Thyroid gland (tissue), 4 donors: Measurements from ENCODE around the gene PYGM. TPM values are rescaled to one million over a fixed set of nuclear protein-coding genes. Genes with fewer than 3 reads are reported as not detected.

Experiments used
- DNase-seq, 2 donors: peaks; one replicate each; pipeline ENCODE4 v3.0.0-alpha.2; 2019
- H3K27ac ChIP-seq, 3 donors: fragments of 200-600 bp; sonication (generic); 1 replicate in 2 of 3; 2 replicates in 1 of 3; pipeline ENCODE4 v1.5.1; 2016 to 2019; ENCODE audit warnings: mild to moderate bottlenecking in 1 of 3, moderate library complexity in 1 of 3
- H3K27me3 ChIP-seq: fragments of 200-600 bp; sonication (generic); one replicate; pipeline ENCODE4 v1.5.1; 2019
- H3K36me3 ChIP-seq, 2 donors: fragments of 200-600 bp; sonication (generic); one replicate each; pipeline ENCODE4 v1.5.1; 2016 to 2019
- H3K4me1 ChIP-seq, 2 donors: fragments of 200-600 bp; sonication (generic); one replicate each; pipeline ENCODE4 v1.5.1; 2017 to 2019
- H3K4me3 ChIP-seq, 3 donors: fragments of 200-600 bp; sonication (generic); replicated peaks in 1 of 3; 1 replicate in 2 of 3; 2 replicates in 1 of 3; pipeline ENCODE4 v1.5.1; 2016; ENCODE audit warnings: mild to moderate bottlenecking in 1 of 3
- H3K9me3 ChIP-seq: fragments of 200-600 bp; sonication (generic); one replicate; pipeline ENCODE4 v1.5.1; 2017
- CTCF ChIP-seq, 6 experiments: fragments of 200-600 bp in 3 of 6; fragments of 450-650 bp in 3 of 6; sonication (generic) in 3 of 6; IDR thresholded peaks; one replicate each; pipeline ENCODE4 v1.5.1; 2016 to 2019; ENCODE audit warnings: antibody characterized with exemption in 6 of 6, mild to moderate bottlenecking in 2 of 6, inconsistent platforms in 1 of 6, moderate library complexity in 1 of 6
- POLR2A ChIP-seq, 2 donors: fragments of 450-650 bp; IDR thresholded peaks; one replicate each; pipeline ENCODE4 v1.6.1; 2017; ENCODE audit warnings: antibody characterized with exemption in 2 of 2, mild to moderate bottlenecking in 2 of 2, moderate library complexity in 1 of 2
- WGBS, 2 donors: methylation state at CpG; one replicate each; pipeline ENCODE4 v1.1.5; 2017; 5-methylcytosine and 5-hydroxymethylcytosine counted together
- intact Hi-C: fragments of 100-400 bp; cut with DNase I; formaldehyde crosslinking; loops from one replicate; pipeline ENCODE4 v1.15.1; 2023
- total RNA-seq, 4 donors: library from RNA; depleted of rRNA; stranded (reverse); fragments of >200 nt; gene quantifications; one replicate each; pipeline ENCODE4 v1.2.3, GENCODE V29; 2016

The PYGM gene
- total RNA-seq, 4 donors from 2014 or later = 4.3 to 14.8 (median 6.7) TPM

- peaks cover 0 to 23% of the 10 kb centered on the region in 2 donors for H3K4me1 ChIP-seq
- no peak for DNase-seq
- 61 to 64% methylated on average over 5 of the region's 5 CpGs for WGBS, 2 donors
- no peak overlapping the region for H3K4me3 ChIP-seq
- intact Hi-C loops = no loop called here
- H3K27ac ChIP-seq = no peak overlapping the region
- H3K9me3 ChIP-seq = no peaks in the 10 kb centered on the region
- peaks cover 10% of the 10 kb centered on the region for H3K27me3 ChIP-seq
- no peak for TF ChIP-seq POLR2A (IDR thresholded peaks at IDR 0.05)
- no peak for TF ChIP-seq CTCF (IDR thresholded peaks at IDR 0.05)
- no peaks in the 10 kb centered on the region for H3K36me3 ChIP-seq
These were observed 44.7 kb downstream of the PYGM start for GRCh38 chr11:64715110-64715509.

- no peak overlapping the region for H3K4me3 ChIP-seq
- no peaks in the 10 kb centered on the region for H3K36me3 ChIP-seq
- no peak overlapping the region for H3K27ac ChIP-seq
- no peaks in the 10 kb centered on the region for H3K9me3 ChIP-seq
- peaks cover 10% of the 10 kb centered on the region for H3K27me3 ChIP-seq
- TF ChIP-seq POLR2A (IDR thresholded peaks at IDR 0.05) (no peak), CTCF (IDR thresholded peaks at IDR 0.05) (no peak)
- intact Hi-C loops = no loop called here
- 49 to 60% methylated on average over 5 of the region's 5 CpGs for WGBS, 2 donors
- H3K4me1 ChIP-seq = peaks cover 0 to 23% of the 10 kb centered on the region in 2 donors
- no peak for DNase-seq
These were observed 45.1 kb downstream of the PYGM start for GRCh38 chr11:64714666-64715065.

- peaks cover 10% of the 10 kb centered on the region for H3K27me3 ChIP-seq
- WGBS, 2 donors = 9 to 15% methylated on average over 22 to 31 of the region's 39 CpGs
- no peaks in the 10 kb centered on the region for H3K9me3 ChIP-seq
- TF ChIP-seq POLR2A (IDR thresholded peaks at IDR 0.05) (no peak), CTCF (IDR thresholded peaks at IDR 0.05) (no peak)
- no peak overlapping the region for H3K27ac ChIP-seq
- no peak overlapping the region for H3K4me3 ChIP-seq
- DNase-seq = no peak
- H3K36me3 ChIP-seq = no peaks in the 10 kb centered on the region
- intact Hi-C loops = no loop called here
- H3K4me1 ChIP-seq = peaks cover 0 to 23% of the 10 kb centered on the region in 2 donors
These were observed 45.9 kb downstream of the PYGM start for GRCh38 chr11:64713781-64714363.

- H3K36me3 ChIP-seq = no peaks in the 10 kb centered on the region
- H3K4me3 ChIP-seq = no peak overlapping the region
- WGBS, 2 donors = 4% methylated on average over 33 of the region's 111 CpGs; no CpG with 5 or more reads in 1 of the 2 donors
- intact Hi-C loops = no loop called here
- DNase-seq = peak; percentile 59 to 63
- TF ChIP-seq CTCF (IDR thresholded peaks at IDR 0.05) (no peak), POLR2A (IDR thresholded peaks at IDR 0.05) (no peak)
- H3K27ac ChIP-seq = no peak overlapping the region
- H3K9me3 ChIP-seq = no peaks in the 10 kb centered on the region
- peaks cover 0 to 23% of the 10 kb centered on the region in 2 donors for H3K4me1 ChIP-seq
- H3K27me3 ChIP-seq = peaks cover 10% of the 10 kb centered on the region
These were observed 46.6 kb downstream of the PYGM start for GRCh38 chr11:64713016-64713707.

- WGBS, 2 donors = 12 to 13% methylated on average over 18 to 40 of the region's 45 CpGs
- peaks cover 10% of the 10 kb centered on the region for H3K27me3 ChIP-seq
- no peaks in the 10 kb centered on the region for H3K36me3 ChIP-seq
- intact Hi-C loops = no loop called here
- H3K4me3 ChIP-seq = no peak overlapping the region
- no peak for DNase-seq
- peaks cover 0 to 23% of the 10 kb centered on the region in 2 donors for H3K4me1 ChIP-seq
- no peak overlapping the region for H3K27ac ChIP-seq
- no peaks in the 10 kb centered on the region for H3K9me3 ChIP-seq
- no peak for TF ChIP-seq POLR2A (IDR thresholded peaks at IDR 0.05)
- no peak for TF ChIP-seq CTCF (IDR thresholded peaks at IDR 0.05)
These were observed 47.3 kb downstream of the PYGM start for GRCh38 chr11:64712430-64713015.
